Parathyroid adenoma (tissue), 2 donors: ENCODE measurements around the gene NUDT1.

Experiments used
- H2AFZ ChIP-seq: fragments of 300-600 bp; sonication (generic); one replicate; pipeline ENCODE4 v1.7.0; 2017; ENCODE audit warnings: antibody characterized with exemption, mild to moderate bottlenecking
- H3K27ac ChIP-seq: fragments of 300-600 bp; sonication (generic); one replicate; pipeline ENCODE4 v1.7.0; 2017
- H3K27me3 ChIP-seq: fragments of 300-600 bp; sonication (generic); one replicate; pipeline ENCODE4 v1.7.0; 2017; ENCODE audit warnings: low read length; ENCODE audit not compliant: control insufficient read depth, insufficient read depth
- H3K36me3 ChIP-seq: fragments of 300-600 bp; sonication (generic); one replicate; pipeline ENCODE4 v1.7.0; 2017; ENCODE audit warnings: low read length; ENCODE audit not compliant: control insufficient read depth, insufficient read depth
- H3K4me1 ChIP-seq: fragments of 300-600 bp; sonication (generic); one replicate; pipeline ENCODE4 v1.7.0; 2017; ENCODE audit warnings: control low read depth
- H3K4me2 ChIP-seq: fragments of 300-600 bp; sonication (generic); one replicate; pipeline ENCODE4 v1.7.0; 2017; ENCODE audit warnings: low read length
- H3K4me3 ChIP-seq: fragments of 300-600 bp; sonication (generic); one replicate; pipeline ENCODE4 v1.7.0; 2017; ENCODE audit warnings: low read depth, low read length
- H3K79me2 ChIP-seq: fragments of 300-600 bp; sonication (generic); one replicate; pipeline ENCODE4 v1.7.0; 2017; ENCODE audit warnings: control low read depth
- H3K9ac ChIP-seq: fragments of 300-600 bp; sonication (generic); one replicate; pipeline ENCODE4 v1.7.0; 2017; ENCODE audit warnings: mild to moderate bottlenecking
- H3K9me3 ChIP-seq: fragments of 300-600 bp; sonication (generic); one replicate; pipeline ENCODE4 v1.7.0; 2017; ENCODE audit warnings: low read length; ENCODE audit not compliant: control insufficient read depth
- TF ChIP-seq, protein P1 (sequence below): fragments of 300-600 bp; sonication (generic); IDR thresholded peaks from one replicate; pipeline ENCODE4 v1.7.0; 2017; ENCODE audit warnings: antibody characterized with exemption, mild to moderate bottlenecking
- donor health status: primary hyperparathyroidism.

NUDT1 gene

DNA sequence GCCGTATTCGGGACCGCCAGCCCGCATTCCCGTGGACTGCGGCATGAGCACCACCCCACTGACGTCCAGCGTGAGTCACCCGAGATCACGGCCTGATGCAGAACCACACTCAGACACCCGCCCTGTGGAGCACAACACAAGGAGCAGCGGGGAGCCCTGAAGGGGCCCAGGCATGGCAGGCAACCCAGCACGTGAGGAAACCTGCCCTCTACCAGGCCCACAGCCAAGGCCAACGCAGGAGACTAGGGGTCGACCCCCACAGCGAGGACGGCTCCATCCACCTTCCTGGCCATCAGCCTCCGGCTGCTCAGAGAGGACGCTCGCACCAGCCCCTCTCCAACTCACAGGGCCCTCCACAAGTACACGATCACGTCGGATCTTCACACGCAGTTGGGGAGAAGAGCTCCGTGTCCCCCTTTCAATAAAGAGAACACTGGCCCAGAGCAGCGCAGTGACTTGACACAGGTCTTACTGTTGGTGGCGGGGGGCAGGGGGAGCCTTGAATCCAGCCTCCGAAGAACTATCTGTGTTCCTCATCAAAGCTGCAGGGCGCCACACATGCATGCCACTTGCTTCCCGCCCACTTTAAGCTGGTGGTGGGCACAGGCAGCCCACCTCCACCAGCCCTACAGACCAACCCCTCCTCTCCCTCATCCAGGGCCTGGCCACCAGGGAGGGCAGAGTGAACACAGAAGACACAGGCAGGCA lies 31.3 kb upstream of the NUDT1 start:
- peaks cover under 1% of the 10 kb centered on the region for H3K36me3 ChIP-seq
- TF ChIP-seq, protein P1, sequence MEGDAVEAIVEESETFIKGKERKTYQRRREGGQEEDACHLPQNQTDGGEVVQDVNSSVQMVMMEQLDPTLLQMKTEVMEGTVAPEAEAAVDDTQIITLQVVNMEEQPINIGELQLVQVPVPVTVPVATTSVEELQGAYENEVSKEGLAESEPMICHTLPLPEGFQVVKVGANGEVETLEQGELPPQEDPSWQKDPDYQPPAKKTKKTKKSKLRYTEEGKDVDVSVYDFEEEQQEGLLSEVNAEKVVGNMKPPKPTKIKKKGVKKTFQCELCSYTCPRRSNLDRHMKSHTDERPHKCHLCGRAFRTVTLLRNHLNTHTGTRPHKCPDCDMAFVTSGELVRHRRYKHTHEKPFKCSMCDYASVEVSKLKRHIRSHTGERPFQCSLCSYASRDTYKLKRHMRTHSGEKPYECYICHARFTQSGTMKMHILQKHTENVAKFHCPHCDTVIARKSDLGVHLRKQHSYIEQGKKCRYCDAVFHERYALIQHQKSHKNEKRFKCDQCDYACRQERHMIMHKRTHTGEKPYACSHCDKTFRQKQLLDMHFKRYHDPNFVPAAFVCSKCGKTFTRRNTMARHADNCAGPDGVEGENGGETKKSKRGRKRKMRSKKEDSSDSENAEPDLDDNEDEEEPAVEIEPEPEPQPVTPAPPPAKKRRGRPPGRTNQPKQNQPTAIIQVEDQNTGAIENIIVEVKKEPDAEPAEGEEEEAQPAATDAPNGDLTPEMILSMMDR = no peak

DNA sequence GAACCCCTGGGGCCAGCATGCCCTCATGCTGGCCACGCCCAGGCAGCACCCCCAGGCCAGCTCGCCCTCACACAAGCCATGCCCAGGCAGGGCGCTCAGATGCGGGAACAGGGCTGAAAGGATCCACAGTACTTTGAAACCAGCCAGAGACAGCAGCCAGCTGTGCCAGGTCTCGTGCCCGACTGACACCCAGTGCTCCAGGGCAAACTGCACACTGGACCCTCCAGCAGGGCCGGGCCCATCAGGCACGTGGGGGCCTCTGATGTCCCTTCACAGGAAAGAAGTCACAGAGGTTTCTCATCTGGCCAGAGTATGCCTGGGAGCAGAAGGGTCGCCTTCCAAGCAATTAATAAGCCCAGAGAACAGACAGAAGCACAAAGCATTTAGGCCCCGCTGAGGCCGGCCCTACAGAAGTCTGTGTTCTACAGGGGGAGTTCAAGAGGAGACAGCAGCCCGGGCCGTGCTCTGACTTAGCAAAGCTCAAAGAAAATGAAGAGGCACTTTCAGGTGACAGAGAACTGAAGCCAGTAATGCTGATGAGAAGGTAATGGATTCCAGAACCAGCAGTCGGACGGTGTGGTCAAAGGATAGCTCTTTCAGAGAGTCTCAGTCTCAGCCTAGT lies 30.7 kb upstream of the NUDT1 start:
- no peaks in the 10 kb centered on the region for H3K27me3 ChIP-seq
- no peak overlapping the region for H3K4me2 ChIP-seq
- no peaks in the 10 kb centered on the region for H3K79me2 ChIP-seq
- H3K27ac ChIP-seq = no peak overlapping the region
- H3K36me3 ChIP-seq = peaks cover 2% of the 10 kb centered on the region
- TF ChIP-seq, protein P1 = no peak
- no peak overlapping the region for H3K4me3 ChIP-seq
- H3K9me3 ChIP-seq = no peaks in the 10 kb centered on the region
- H3K9ac ChIP-seq = no peak overlapping the region
- no peaks in the 10 kb centered on the region for H3K4me1 ChIP-seq
- no peak overlapping the region for H2AFZ ChIP-seq

More for the DNA sequence above, 31.3 kb upstream of the NUDT1 start:
- H3K79me2 ChIP-seq = no peaks in the 10 kb centered on the region
- no peak overlapping the region for H3K4me3 ChIP-seq
- H3K4me2 ChIP-seq = no peak overlapping the region
- no peaks in the 10 kb centered on the region for H3K4me1 ChIP-seq
- no peaks in the 10 kb centered on the region for H3K9me3 ChIP-seq
- H2AFZ ChIP-seq = no peak overlapping the region
- H3K27ac ChIP-seq = no peak overlapping the region
- no peaks in the 10 kb centered on the region for H3K27me3 ChIP-seq
- H3K9ac ChIP-seq = no peak overlapping the region

DNA sequence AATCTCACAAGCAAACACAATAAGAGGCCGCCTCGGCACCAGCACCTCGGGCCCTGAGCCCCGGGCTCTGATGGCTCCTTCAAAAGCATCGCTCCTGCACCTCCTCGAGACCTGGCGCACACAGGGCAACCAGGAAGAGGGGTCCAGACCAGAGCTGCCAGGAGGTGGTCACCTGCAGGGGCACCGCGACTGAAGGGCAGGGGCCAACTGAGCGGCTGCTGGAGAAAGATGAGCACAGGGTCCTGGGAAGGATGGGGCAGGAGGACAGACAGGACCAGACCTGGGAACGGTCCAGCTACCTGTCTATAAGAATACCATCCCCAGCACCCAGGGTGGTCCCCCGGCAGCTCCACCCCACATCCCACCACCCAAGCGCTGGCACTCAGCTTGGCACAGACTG lies 30.1 kb upstream of the NUDT1 start:
- Histone ChIP-seq H3K4me3 (no peak overlapping the region), H3K79me2 (no peaks in the 10 kb centered on the region), H3K36me3 (peaks cover 2% of the 10 kb centered on the region), H3K4me2 (no peak overlapping the region), H2AFZ (no peak overlapping the region), H3K4me1 (no peaks in the 10 kb centered on the region), H3K9me3 (no peaks in the 10 kb centered on the region), H3K27me3 (no peaks in the 10 kb centered on the region), H3K27ac (no peak overlapping the region), H3K9ac (no peak overlapping the region)
- TF ChIP-seq, protein P1 = no peak

DNA sequence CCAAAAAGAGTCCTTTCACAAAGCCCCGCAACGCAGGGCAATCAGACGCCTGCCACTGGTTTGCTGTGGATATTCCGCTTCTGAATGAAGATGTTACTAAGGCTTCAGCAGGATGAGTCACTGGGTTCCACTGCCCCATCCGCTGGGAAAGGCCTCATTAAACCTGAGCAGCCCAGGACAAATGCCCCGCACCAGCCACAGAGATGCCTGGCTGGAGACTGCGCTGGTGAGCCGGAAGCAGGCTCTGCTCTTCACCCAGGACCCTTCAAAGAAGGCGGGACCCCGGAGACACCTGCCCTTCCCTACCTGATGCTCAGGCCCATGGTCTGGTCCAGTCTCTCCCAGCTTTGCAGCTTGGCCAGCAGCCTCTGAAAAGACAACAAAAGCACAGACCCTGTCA lies 29.1 kb upstream of the NUDT1 start:
- TF ChIP-seq, protein P1 = no peak
- H3K9ac ChIP-seq = no peak overlapping the region
- no peak overlapping the region for H3K27ac ChIP-seq
- no peak overlapping the region for H3K4me2 ChIP-seq
- H3K36me3 ChIP-seq = peaks cover 2% of the 10 kb centered on the region
- H3K4me1 ChIP-seq = no peaks in the 10 kb centered on the region
- H3K4me3 ChIP-seq = no peak overlapping the region
- no peaks in the 10 kb centered on the region for H3K27me3 ChIP-seq
- H3K79me2 ChIP-seq = no peaks in the 10 kb centered on the region
- H2AFZ ChIP-seq = no peak overlapping the region
- no peaks in the 10 kb centered on the region for H3K9me3 ChIP-seq
